ENCODE data around the gene PNISR. TPM values are rescaled to one million over a fixed set of nuclear protein-coding genes. Genes with fewer than 3 reads are reported as not detected.
"Not testable (repeated sequence)": the region's sequence is repeated elsewhere in the genome, so short reads cannot be mapped to it uniquely, and the experiment has no call there.

Gene PNISR
- total RNA-seq, result 125 and 129 TPM in 2 replicates

GRCh38 chr6:99424761-99425646 is at the start of gene PNISR:
PNISR (minus strand) TSS chr6:99425308; CDS start chr6:99414659, 10,649 bp downstream.
- H3K36me3 Mint-ChIP-seq (ENCODE audit: low read depth), result peaks cover 53% of the 10 kb centered on the region

DNA sequence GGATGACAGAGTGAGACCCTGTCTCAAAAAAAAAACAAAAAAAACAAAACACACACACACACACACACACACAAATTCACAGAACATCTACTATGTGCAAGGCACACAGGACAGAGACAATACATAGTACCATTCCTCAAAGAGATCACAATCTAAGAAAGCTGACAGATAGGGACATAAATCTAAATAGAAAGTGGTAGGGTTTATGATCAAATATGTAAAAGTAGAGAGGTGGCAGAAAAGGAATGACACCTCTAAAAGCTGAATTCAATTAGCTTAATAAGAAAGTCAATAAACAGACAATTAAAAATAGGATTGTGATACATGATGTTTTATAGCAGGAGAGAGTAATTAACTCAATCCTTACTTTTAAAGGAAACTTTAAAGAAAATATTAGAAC is 48.6 kb upstream of the PNISR start:
- Mint-ChIP-seq H3K27me3 (ENCODE audit: low read depth) (no peaks in the 10 kb centered on the region), H3K9me3 (peaks cover 5% of the 10 kb centered on the region), H3K36me3 (ENCODE audit: low read depth) (peaks cover 13% of the 10 kb centered on the region), H3K27ac (no peak overlapping the region), H3K4me3 (ENCODE audit: low read depth) (no peak overlapping the region), H3K4me1 (ENCODE audit: low read depth) (no peaks in the 10 kb centered on the region)
- intact Hi-C loops (cut with micrococcal nuclease), result no loop called here
- no peak for DNase-seq (ENCODE audit: low spot score)

More at GRCh38 chr6:99424761-99425646, at the start of gene PNISR:
- peak; percentile 87 for DNase-seq (ENCODE audit: low spot score)
- intact Hi-C loops (cut with micrococcal nuclease), result loop anchor here (1.0 to 5.0 kb wide), 7 partner anchors 18 to 478 kb away; partner anchors contain the start of genes CCNC, COQ3, FBXL4 and USP45
- Mint-ChIP-seq H3K27ac (peak within 1 kb of the TSS; percentile 100), H3K27me3 (ENCODE audit: low read depth) (no peaks in the 10 kb centered on the region), H3K4me3 (ENCODE audit: low read depth) (peak within 1 kb of the TSS; percentile 98), H3K9me3 (no peaks in the 10 kb centered on the region), H3K4me1 (ENCODE audit: low read depth) (peaks cover 52% of the 10 kb centered on the region)

DNA sequence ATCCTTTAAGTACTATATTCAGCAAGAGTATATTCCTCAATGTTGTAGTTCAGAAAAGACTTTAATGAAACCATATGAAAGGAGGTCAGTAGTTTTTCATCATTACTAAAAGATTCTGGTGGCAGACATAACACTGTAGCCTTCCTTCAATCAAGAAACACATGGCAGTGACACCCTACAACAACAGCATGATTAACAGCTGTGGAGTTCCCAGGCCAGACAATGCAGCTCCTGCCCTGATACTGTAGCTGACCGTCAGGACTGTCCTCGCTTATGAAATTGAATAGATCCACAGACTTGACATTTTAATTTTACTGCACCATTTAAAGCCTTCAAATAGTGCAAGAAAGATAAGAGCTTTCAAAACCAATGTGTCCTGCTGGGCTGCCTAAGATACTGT is 46.5 kb upstream of the PNISR start:
- Mint-ChIP-seq H3K27me3 (ENCODE audit: low read depth) (no peaks in the 10 kb centered on the region), H3K27ac (no peak overlapping the region), H3K9me3 (no peaks in the 10 kb centered on the region), H3K4me3 (ENCODE audit: low read depth) (no peak overlapping the region), H3K4me1 (ENCODE audit: low read depth) (no peaks in the 10 kb centered on the region), H3K36me3 (ENCODE audit: low read depth) (peaks cover 7% of the 10 kb centered on the region)
- no peak for DNase-seq (ENCODE audit: low spot score)
- intact Hi-C loops (cut with micrococcal nuclease), result no loop called here

DNA sequence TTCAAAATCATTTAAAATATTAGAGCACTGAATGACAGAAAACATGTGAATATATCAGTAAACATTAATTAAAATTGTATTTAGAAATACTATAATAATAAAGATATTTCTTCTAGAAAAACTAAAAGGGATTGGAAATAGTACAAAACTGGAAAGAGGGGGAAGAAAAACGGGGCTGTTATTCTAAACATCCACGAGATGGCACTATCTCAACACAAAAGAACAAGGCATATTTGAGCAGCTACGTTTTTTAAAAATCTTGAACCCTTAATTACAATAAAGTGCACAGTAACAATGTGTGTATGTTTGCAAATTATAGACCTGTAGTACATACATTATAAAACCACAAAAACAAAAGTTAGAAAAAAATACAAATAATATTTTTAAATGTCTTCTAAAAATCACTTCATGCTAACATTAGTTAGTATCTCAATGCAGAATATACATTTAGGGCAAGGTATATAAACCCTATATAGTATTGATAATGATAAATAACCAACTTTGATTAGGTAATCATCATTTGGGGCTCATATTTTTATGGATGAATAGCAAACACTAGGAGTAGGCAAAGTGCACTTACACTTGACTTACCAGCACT is 42.5 kb upstream of the PNISR start:
- no peak overlapping the region for H3K27ac Mint-ChIP-seq
- H3K4me1 Mint-ChIP-seq (ENCODE audit: low read depth), result no peaks in the 10 kb centered on the region
- peaks cover 3% of the 10 kb centered on the region for H3K36me3 Mint-ChIP-seq (ENCODE audit: low read depth)
- intact Hi-C loops (cut with micrococcal nuclease), result loop anchor here (1.0 to 5.0 kb wide), 3 partner anchors 120 to 279 kb away; no protein-coding TSS in a partner anchor
- no peak for DNase-seq (ENCODE audit: low spot score)
- H3K27me3 Mint-ChIP-seq (ENCODE audit: low read depth), result no peaks in the 10 kb centered on the region
- H3K9me3 Mint-ChIP-seq, result no peaks in the 10 kb centered on the region
- no peak overlapping the region for H3K4me3 Mint-ChIP-seq (ENCODE audit: low read depth)

DNA sequence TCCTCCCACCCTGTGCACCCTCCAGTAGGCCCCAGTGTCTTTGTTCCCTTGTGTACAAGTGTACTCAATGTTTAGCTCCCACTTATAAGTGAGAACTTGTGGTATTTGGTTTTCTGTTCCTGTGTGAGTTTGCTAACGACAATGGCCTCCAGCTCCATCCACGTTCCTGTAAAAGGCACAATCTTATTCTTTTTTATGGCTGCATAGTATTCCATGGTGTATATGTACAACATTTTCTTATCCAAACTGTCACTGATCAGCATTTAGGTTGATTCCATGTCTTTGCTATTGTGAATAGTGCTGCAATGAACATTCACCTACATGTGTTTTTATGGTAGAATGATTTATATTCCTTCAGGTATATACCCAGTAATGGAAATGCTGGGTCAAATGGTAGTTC is 34.0 kb upstream of the PNISR start:
- H3K9me3 Mint-ChIP-seq; DNase-seq (ENCODE audit: low spot score); H3K4me3 Mint-ChIP-seq (ENCODE audit: low read depth); intact Hi-C loops (cut with micrococcal nuclease); H3K27me3 Mint-ChIP-seq (ENCODE audit: low read depth); H3K4me1 Mint-ChIP-seq (ENCODE audit: low read depth); H3K27ac Mint-ChIP-seq: not testable (repeated sequence)
- peaks cover 18% of the 10 kb centered on the region for H3K36me3 Mint-ChIP-seq (ENCODE audit: low read depth)

GRCh38 chr6:99458319-99458718 is 33.2 kb upstream of the PNISR start:
- Mint-ChIP-seq H3K4me3 (ENCODE audit: low read depth) (no peak overlapping the region), H3K9me3 (no peaks in the 10 kb centered on the region), H3K27ac (no peak overlapping the region), H3K27me3 (ENCODE audit: low read depth) (no peaks in the 10 kb centered on the region), H3K4me1 (ENCODE audit: low read depth) (no peaks in the 10 kb centered on the region), H3K36me3 (ENCODE audit: low read depth) (peaks cover 18% of the 10 kb centered on the region)
- DNase-seq (ENCODE audit: low spot score), result no peak
- intact Hi-C loops (cut with micrococcal nuclease), result no loop called here

- no peak for DNase-seq (ENCODE audit: low spot score)
- no peaks in the 10 kb centered on the region for H3K27me3 Mint-ChIP-seq (ENCODE audit: low read depth)
- intact Hi-C loops (cut with micrococcal nuclease), result no loop called here
Observed at GRCh38 chr6:99446076-99446475, 21.0 kb upstream of the PNISR start.

GRCh38 chr6:99434702-99435530 is 9.8 kb upstream of the PNISR start:
- H3K4me1 Mint-ChIP-seq (ENCODE audit: low read depth), result peaks cover 2% of the 10 kb centered on the region
- H3K4me3 Mint-ChIP-seq (ENCODE audit: low read depth), result no peak overlapping the region
- no peak overlapping the region for H3K27ac Mint-ChIP-seq
- DNase-seq (ENCODE audit: low spot score), result no peak
- intact Hi-C loops (cut with micrococcal nuclease), result no loop called here
- peaks cover 11% of the 10 kb centered on the region for H3K36me3 Mint-ChIP-seq (ENCODE audit: low read depth)
- H3K27me3 Mint-ChIP-seq (ENCODE audit: low read depth), result no peaks in the 10 kb centered on the region
- no peaks in the 10 kb centered on the region for H3K9me3 Mint-ChIP-seq

More at GRCh38 chr6:99446076-99446475, 21.0 kb upstream of the PNISR start:
- no peak overlapping the region for H3K4me3 Mint-ChIP-seq (ENCODE audit: low read depth)
- H3K9me3 Mint-ChIP-seq, result peaks cover 20% of the 10 kb centered on the region
- peaks cover 71% of the 10 kb centered on the region for H3K36me3 Mint-ChIP-seq (ENCODE audit: low read depth)
- H3K27ac Mint-ChIP-seq, result no peak overlapping the region
- H3K4me1 Mint-ChIP-seq (ENCODE audit: low read depth), result no peaks in the 10 kb centered on the region

DNA sequence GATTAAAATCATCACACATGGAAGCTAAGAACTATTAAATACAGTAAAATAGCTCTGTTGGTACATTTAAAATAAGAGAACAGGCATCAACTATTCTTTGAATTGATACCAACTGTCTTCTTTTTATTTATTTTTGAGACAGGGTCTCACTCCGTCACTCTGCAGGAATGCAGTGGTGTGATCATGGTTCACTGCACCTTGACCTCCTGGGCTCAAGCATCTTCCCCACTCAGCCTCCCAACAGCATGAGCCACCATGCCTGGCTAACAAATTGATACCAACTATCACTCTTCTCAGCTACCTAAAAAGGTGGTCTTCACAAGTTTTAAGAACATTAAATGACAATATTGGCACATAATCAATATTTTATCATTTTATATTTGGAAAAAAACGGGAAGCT is 7.8 kb upstream of the PNISR start:
- H3K36me3 Mint-ChIP-seq (ENCODE audit: low read depth), result peaks cover 11% of the 10 kb centered on the region
- H3K9me3 Mint-ChIP-seq, result no peaks in the 10 kb centered on the region
- no peaks in the 10 kb centered on the region for H3K27me3 Mint-ChIP-seq (ENCODE audit: low read depth)
- DNase-seq (ENCODE audit: low spot score), result no peak
- intact Hi-C loops (cut with micrococcal nuclease), result no loop called here
- no peak overlapping the region for H3K27ac Mint-ChIP-seq
- H3K4me3 Mint-ChIP-seq (ENCODE audit: low read depth), result no peak overlapping the region
- H3K4me1 Mint-ChIP-seq (ENCODE audit: low read depth), result peaks cover 7% of the 10 kb centered on the region

GRCh38 chr6:99431901-99432300 is 6.8 kb upstream of the PNISR start:
- Mint-ChIP-seq H3K27me3 (ENCODE audit: low read depth) (no peaks in the 10 kb centered on the region), H3K36me3 (ENCODE audit: low read depth) (peaks cover 20% of the 10 kb centered on the region), H3K4me1 (ENCODE audit: low read depth) (peaks cover 16% of the 10 kb centered on the region), H3K27ac (no peak overlapping the region), H3K4me3 (ENCODE audit: low read depth) (no peak overlapping the region), H3K9me3 (no peaks in the 10 kb centered on the region)
- no peak for DNase-seq (ENCODE audit: low spot score)
- intact Hi-C loops (cut with micrococcal nuclease), result no loop called here

DNA sequence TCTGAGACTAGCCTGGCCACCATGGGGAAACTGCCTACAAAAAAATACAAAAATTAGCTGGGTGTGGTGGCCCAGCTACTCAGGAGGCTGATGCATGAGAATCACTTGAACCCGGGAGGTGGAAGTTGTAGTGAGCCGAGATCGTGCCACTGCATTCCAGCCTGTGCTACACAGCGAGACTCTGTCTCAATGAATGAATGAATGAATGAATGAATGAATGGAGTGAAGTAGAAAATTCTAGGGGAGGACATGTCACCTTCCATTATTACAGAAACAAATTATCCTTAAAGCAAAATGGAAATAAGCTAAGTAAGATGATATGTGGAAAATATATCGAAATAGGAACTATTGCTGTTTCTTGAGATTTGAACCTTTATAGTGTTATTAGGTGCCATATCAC is 2.9 kb upstream of the PNISR start:
- DNase-seq (ENCODE audit: low spot score), result no peak
- peaks cover 35% of the 10 kb centered on the region for H3K4me1 Mint-ChIP-seq (ENCODE audit: low read depth)
- intact Hi-C loops (cut with micrococcal nuclease), result no loop called here
- peaks cover 34% of the 10 kb centered on the region for H3K36me3 Mint-ChIP-seq (ENCODE audit: low read depth)
- H3K4me3 Mint-ChIP-seq (ENCODE audit: low read depth), result no peak overlapping the region
- H3K27ac Mint-ChIP-seq, result no peak overlapping the region
- H3K9me3 Mint-ChIP-seq, result no peaks in the 10 kb centered on the region
- H3K27me3 Mint-ChIP-seq (ENCODE audit: low read depth), result no peaks in the 10 kb centered on the region

GRCh38 chr6:99426451-99426757 is 1.3 kb upstream of the PNISR start:
- intact Hi-C loops (cut with micrococcal nuclease), result no loop called here

More at GRCh38 chr6:99426451-99426757, 1.3 kb upstream of the PNISR start:
- DNase-seq (ENCODE audit: low spot score), result no peak
- H3K27me3 Mint-ChIP-seq (ENCODE audit: low read depth), result no peaks in the 10 kb centered on the region
- H3K4me1 Mint-ChIP-seq (ENCODE audit: low read depth), result peaks cover 44% of the 10 kb centered on the region
- H3K36me3 Mint-ChIP-seq (ENCODE audit: low read depth), result peaks cover 45% of the 10 kb centered on the region
- H3K27ac Mint-ChIP-seq, result peak overlapping the region; percentile 100
- no peaks in the 10 kb centered on the region for H3K9me3 Mint-ChIP-seq
- peak overlapping the region; percentile 98 for H3K4me3 Mint-ChIP-seq (ENCODE audit: low read depth)
